Mesendoderm (in vitro differentiated cells): ENCODE data around the gene NGFR. TPM values are rescaled to one million over a fixed set of nuclear protein-coding genes. Genes with fewer than 3 reads are reported as not detected.
A peak's percentile ranks its signal among the peaks of the same experiment; 100 is the strongest.

Experiments
- DNase-seq: peaks from one replicate; pipeline ENCODE4 v3.0.0; 2013
- H2AK5ac ChIP-seq: 2 replicates; pipeline ENCODE4 v1.6.1; 2013; ENCODE audit warnings: low read length, inconsistent platforms
- H2BK120ac ChIP-seq: 2 replicates; pipeline ENCODE4 v1.6.1; 2013; ENCODE audit warnings: low read depth, mild to moderate bottlenecking, low read length, moderate library complexity, mixed read lengths
- H2BK15ac ChIP-seq: replicated peaks from 2 replicates; pipeline ENCODE4 v1.6.1; 2013; ENCODE audit warnings: low read depth, mild to moderate bottlenecking, moderate library complexity
- H2BK5ac ChIP-seq: 2 replicates; pipeline ENCODE4 v1.6.1; 2013; ENCODE audit warnings: low read length, inconsistent platforms
- H3K18ac ChIP-seq: 2 replicates; pipeline ENCODE4 v1.6.1; 2013; ENCODE audit warnings: mild to moderate bottlenecking, low read length, mixed read lengths
- H3K23ac ChIP-seq: one replicate; pipeline ENCODE4 v1.6.1; 2013; ENCODE audit warnings: low read length
- H3K27ac ChIP-seq: 2 replicates; pipeline ENCODE4 v1.5.1; 2013; ENCODE audit warnings: low read depth, mild to moderate bottlenecking, inconsistent platforms, low read length, moderate library complexity
- H3K27me3 ChIP-seq: 2 replicates; pipeline ENCODE4 v1.6.1; 2013; ENCODE audit warnings: low read length, control low read depth, mild to moderate bottlenecking, inconsistent platforms; ENCODE audit not compliant: insufficient read depth, poor library complexity
- H3K36me3 ChIP-seq: 2 replicates; pipeline ENCODE4 v1.6.1; 2013; ENCODE audit warnings: low read length, inconsistent platforms; ENCODE audit not compliant: control insufficient read depth, insufficient read depth
- H3K4ac ChIP-seq: one replicate; pipeline ENCODE4 v1.6.1; 2013; ENCODE audit warnings: low read depth, mild to moderate bottlenecking, low read length, moderate library complexity
- H3K4me1 ChIP-seq: 2 replicates; pipeline ENCODE4 v1.6.1; 2013; ENCODE audit warnings: low read depth, low read length, inconsistent platforms; ENCODE audit not compliant: control insufficient read depth
- H3K4me2 ChIP-seq: 2 replicates; pipeline ENCODE4 v1.6.1; 2013; ENCODE audit warnings: low read length
- H3K4me3 ChIP-seq: 2 replicates; pipeline ENCODE4 v1.5.1; 2013; ENCODE audit warnings: mild to moderate bottlenecking, low read length
- H3K56ac ChIP-seq: one replicate; pipeline ENCODE4 v1.6.1; 2013; ENCODE audit warnings: low read length
- H3K79me1 ChIP-seq: 2 replicates; pipeline ENCODE4 v1.6.1; 2013; ENCODE audit warnings: low read length, inconsistent platforms
- H3K79me2 ChIP-seq: 2 replicates; pipeline ENCODE4 v1.6.1; 2013; ENCODE audit warnings: mild to moderate bottlenecking, low read length; ENCODE audit not compliant: control insufficient read depth, insufficient read depth
- H3K9ac ChIP-seq: 2 replicates; pipeline ENCODE4 v1.6.1; 2013; ENCODE audit warnings: low read length, inconsistent platforms
- H4K5ac ChIP-seq: one replicate; pipeline ENCODE4 v1.6.1; 2013; ENCODE audit warnings: low read length
- H4K8ac ChIP-seq: one replicate; pipeline ENCODE4 v1.6.1; 2013; ENCODE audit warnings: low read depth, mild to moderate bottlenecking, control low read depth, low read length, moderate library complexity
- WGBS: extraction: QIAGEN DNeasy Blood & Tissue Kit; methylation state at CpG from one replicate; pipeline ENCODE4 v1.1.7; 2013; ENCODE audit warnings: low lambda C conversion rate, missing lambda C conversion rate; ENCODE audit not compliant: insufficient coverage; ENCODE audit errors: extremely low coverage; 5-methylcytosine and 5-hydroxymethylcytosine counted together
- small RNA-seq: library from polyadenylated mRNA; stranded (forward); fragments of <200 nt; extraction: miRNeasy Mini kit (QIAGEN cat#:217004); gene quantifications from one replicate; pipeline ENCODE3, GENCODE V24; 2013; ENCODE audit not compliant: insufficient read depth

NGFR gene

GRCh38 chr17:49556223-49556943 is 61.3 kb downstream of the NGFR start:
- no peaks in the 10 kb centered on the region for H3K27me3 ChIP-seq
- no peak overlapping the region for H3K4me2 ChIP-seq
- H3K23ac ChIP-seq = no peak overlapping the region
- no peaks in the 10 kb centered on the region for H3K79me2 ChIP-seq
- H3K4ac ChIP-seq = no peak overlapping the region
- H2BK5ac ChIP-seq = no peak overlapping the region
- no peak overlapping the region for H2BK15ac ChIP-seq
- H2AK5ac ChIP-seq = no peak overlapping the region
- H3K36me3 ChIP-seq = no peaks in the 10 kb centered on the region
- no CpG with 5 or more reads among the region's 30 CpGs for WGBS
- H3K56ac ChIP-seq = peak overlapping the region; percentile 40
- H3K9ac ChIP-seq = peak overlapping the region; percentile 25
- no peaks in the 10 kb centered on the region for H3K79me1 ChIP-seq
- DNase-seq = peak; percentile 78
- H4K8ac ChIP-seq = no peak overlapping the region
- H2BK120ac ChIP-seq = no peak overlapping the region
- H3K4me3 ChIP-seq = no peak overlapping the region
- H3K4me1 ChIP-seq = no peaks in the 10 kb centered on the region
- H3K27ac ChIP-seq = no peak overlapping the region
- no peak overlapping the region for H3K18ac ChIP-seq
- no peak overlapping the region for H4K5ac ChIP-seq

- DNase-seq = peak; percentile 79
- Histone ChIP-seq H3K79me2 (no peaks in the 10 kb centered on the region), H4K5ac (no peak overlapping the region), H3K4me1 (no peaks in the 10 kb centered on the region), H3K27me3 (no peaks in the 10 kb centered on the region), H2BK5ac (no peak overlapping the region), H3K36me3 (no peaks in the 10 kb centered on the region), H3K4me2 (no peak overlapping the region), H3K27ac (no peak overlapping the region), H3K4ac (no peak overlapping the region), H3K56ac (no peak overlapping the region), H3K23ac (no peak overlapping the region), H2BK120ac (no peak overlapping the region), H2AK5ac (no peak overlapping the region), H3K18ac (no peak overlapping the region), H3K79me1 (no peaks in the 10 kb centered on the region), H3K4me3 (no peak overlapping the region), H2BK15ac (no peak overlapping the region), H4K8ac (no peak overlapping the region), H3K9ac (no peak overlapping the region)
- 100% methylated on average over 1 of the region's 9 CpGs for WGBS
Observed at GRCh38 chr17:49557312-49558024, 62.4 kb downstream of the NGFR start.

Small RNA genes lying within 50 kb of the gene (small RNA-seq; reads per million reads assigned to genes)
- gene MIR6165 = not detected
